OCI-LY1 (cell line): ENCODE results near the gene ERGIC2.

Source experiments
- EZH2 ChIP-seq: fragments of 200-600 bp; sonication (generic), shearing (Covaris generic); IDR thresholded peaks from 2 replicates; pipeline ENCODE4 v1.8.0; 2017; ENCODE audit warnings: borderline replicate concordance, mixed run types, mild to moderate bottlenecking, antibody characterized with exemption, low read length, moderate library complexity, mixed read lengths
- TF ChIP-seq, protein P1 (sequence below): fragments of 200-600 bp; sonication (generic), shearing (Covaris generic); IDR thresholded peaks from 2 replicates; pipeline ENCODE4 v1.5.1; 2017; ENCODE audit warnings: mild to moderate bottlenecking, antibody characterized with exemption, low read length, moderate library complexity, mixed read lengths

DNA sequence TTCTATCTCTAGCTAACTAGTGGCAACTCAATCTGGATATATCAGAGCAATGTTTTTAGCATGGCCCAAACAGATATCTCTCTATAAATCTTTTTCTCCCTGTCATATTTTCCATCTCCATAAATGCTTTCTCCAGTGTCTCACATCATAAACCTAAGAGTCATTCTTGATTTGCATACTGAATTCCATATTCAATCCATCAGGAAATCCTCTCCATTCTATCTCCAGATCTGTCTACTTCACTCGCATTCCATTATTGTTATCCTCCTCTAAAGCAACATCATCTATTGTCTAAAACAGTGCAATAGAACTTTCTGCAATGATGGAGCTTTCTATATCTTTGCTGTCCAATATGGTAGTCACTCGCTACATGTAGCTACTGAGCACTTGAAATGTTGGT, 45.5 kb upstream of the ERGIC2 start:
- TF ChIP-seq, protein P1, sequence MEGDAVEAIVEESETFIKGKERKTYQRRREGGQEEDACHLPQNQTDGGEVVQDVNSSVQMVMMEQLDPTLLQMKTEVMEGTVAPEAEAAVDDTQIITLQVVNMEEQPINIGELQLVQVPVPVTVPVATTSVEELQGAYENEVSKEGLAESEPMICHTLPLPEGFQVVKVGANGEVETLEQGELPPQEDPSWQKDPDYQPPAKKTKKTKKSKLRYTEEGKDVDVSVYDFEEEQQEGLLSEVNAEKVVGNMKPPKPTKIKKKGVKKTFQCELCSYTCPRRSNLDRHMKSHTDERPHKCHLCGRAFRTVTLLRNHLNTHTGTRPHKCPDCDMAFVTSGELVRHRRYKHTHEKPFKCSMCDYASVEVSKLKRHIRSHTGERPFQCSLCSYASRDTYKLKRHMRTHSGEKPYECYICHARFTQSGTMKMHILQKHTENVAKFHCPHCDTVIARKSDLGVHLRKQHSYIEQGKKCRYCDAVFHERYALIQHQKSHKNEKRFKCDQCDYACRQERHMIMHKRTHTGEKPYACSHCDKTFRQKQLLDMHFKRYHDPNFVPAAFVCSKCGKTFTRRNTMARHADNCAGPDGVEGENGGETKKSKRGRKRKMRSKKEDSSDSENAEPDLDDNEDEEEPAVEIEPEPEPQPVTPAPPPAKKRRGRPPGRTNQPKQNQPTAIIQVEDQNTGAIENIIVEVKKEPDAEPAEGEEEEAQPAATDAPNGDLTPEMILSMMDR: no peak
- TF ChIP-seq EZH2: no peak
